H9 (cell line): ENCODE measurements around the gene TRAF3. TPM values are rescaled to one million over a fixed set of nuclear protein-coding genes. Genes with fewer than 3 reads are reported as not detected.

Experiments
- DNase-seq: peaks from one replicate; pipeline ENCODE4 v3.0.0-alpha.2; 2017
- H2AFZ ChIP-seq: one replicate; pipeline ENCODE4 v1.6.1; 2013; ENCODE audit warnings: mild to moderate bottlenecking, low read length, control low read depth, moderate library complexity
- H2AK5ac ChIP-seq: 2 replicates; pipeline ENCODE4 v1.6.1; 2013; ENCODE audit warnings: low read length, control low read depth, mixed read lengths; ENCODE audit not compliant: insufficient read length
- H2BK120ac ChIP-seq: one replicate; pipeline ENCODE4 v1.6.1; 2013; ENCODE audit warnings: low read depth, mild to moderate bottlenecking, low read length, control low read depth, inconsistent platforms; ENCODE audit not compliant: poor library complexity, severe bottlenecking
- H2BK12ac ChIP-seq: 2 replicates; pipeline ENCODE4 v1.6.1; 2013; ENCODE audit warnings: low read length, control low read depth, mixed read lengths, low read depth; ENCODE audit not compliant: insufficient read length
- H2BK15ac ChIP-seq: 2 replicates; pipeline ENCODE4 v1.6.1; 2013; ENCODE audit warnings: low read depth, low read length, control low read depth
- H2BK20ac ChIP-seq: one replicate; pipeline ENCODE4 v1.6.1; 2013; ENCODE audit warnings: low read depth, mild to moderate bottlenecking, low read length, control low read depth, inconsistent platforms; ENCODE audit not compliant: poor library complexity, severe bottlenecking
- H2BK5ac ChIP-seq: 2 replicates; pipeline ENCODE4 v1.6.1; 2013; ENCODE audit warnings: low read length, control low read depth, mixed read lengths; ENCODE audit not compliant: insufficient read length
- H3K14ac ChIP-seq: 2 replicates; pipeline ENCODE4 v1.6.1; 2013; ENCODE audit warnings: low read length, control low read depth; ENCODE audit not compliant: insufficient read depth
- H3K18ac ChIP-seq: 2 replicates; pipeline ENCODE4 v1.6.1; 2013; ENCODE audit warnings: low read depth, mild to moderate bottlenecking, mixed read lengths, low read length, control low read depth; ENCODE audit not compliant: insufficient read length
- H3K23ac ChIP-seq: 2 replicates; pipeline ENCODE4 v1.6.1; 2013; ENCODE audit warnings: low read length, control low read depth, mixed read lengths, low read depth; ENCODE audit not compliant: insufficient read length
- H3K23me2 ChIP-seq: 2 replicates; pipeline ENCODE4 v1.6.1; 2013; ENCODE audit warnings: low read depth, mild to moderate bottlenecking, mixed read lengths, low read length, control low read depth; ENCODE audit not compliant: insufficient read length, poor library complexity, severe bottlenecking
- H3K27ac ChIP-seq: 2 replicates; pipeline ENCODE4 v1.5.1; 2013; ENCODE audit warnings: low read length, control low read depth, mixed read lengths, low read depth; ENCODE audit not compliant: insufficient read length
- H3K27me3 ChIP-seq: 2 replicates; pipeline ENCODE4 v1.6.1; 2013; ENCODE audit warnings: low read length, control low read depth, inconsistent platforms; ENCODE audit not compliant: insufficient read depth
- H3K4ac ChIP-seq: 2 replicates; pipeline ENCODE4 v1.6.1; 2013; ENCODE audit warnings: low read depth, mild to moderate bottlenecking, control low read depth, inconsistent platforms, low read length, moderate library complexity
- H3K4me1 ChIP-seq: 2 replicates; pipeline ENCODE4 v1.6.1; 2013; ENCODE audit warnings: low read length, control low read depth, inconsistent platforms; ENCODE audit not compliant: insufficient read depth
- H3K4me2 ChIP-seq: 2 replicates; pipeline ENCODE4 v1.6.1; 2013; ENCODE audit warnings: low read length, control low read depth, mixed read lengths; ENCODE audit not compliant: insufficient read length, insufficient read depth
- H3K56ac ChIP-seq: 2 replicates; pipeline ENCODE4 v1.6.1; 2013; ENCODE audit warnings: low read depth, mild to moderate bottlenecking, mixed read lengths, low read length, control low read depth; ENCODE audit not compliant: insufficient read length
- H3K79me1 ChIP-seq: 2 replicates; pipeline ENCODE4 v1.6.1; 2013; ENCODE audit warnings: low read depth, mild to moderate bottlenecking, moderate library complexity, low read length, control low read depth, inconsistent platforms; ENCODE audit not compliant: insufficient read depth, poor library complexity, severe bottlenecking
- H3K79me2 ChIP-seq: 2 replicates; pipeline ENCODE4 v1.6.1; 2013; ENCODE audit warnings: low read length, control low read depth, inconsistent platforms; ENCODE audit not compliant: insufficient read depth
- H3K9ac ChIP-seq: 2 replicates; pipeline ENCODE4 v1.6.1; 2013; ENCODE audit warnings: low read length, control low read depth, mixed read lengths; ENCODE audit not compliant: insufficient read length; ENCODE audit errors: extremely low read depth
- H3K9me3 ChIP-seq: one replicate; pipeline ENCODE4 v1.6.1; 2013; ENCODE audit warnings: low read depth, low read length, inconsistent platforms; ENCODE audit not compliant: control insufficient read depth
- H3T11ph ChIP-seq: one replicate; pipeline ENCODE4 v1.6.1; 2013; ENCODE audit warnings: mild to moderate bottlenecking, low read length, control low read depth, inconsistent platforms
- H4K20me1 ChIP-seq: one replicate; pipeline ENCODE4 v1.6.1; 2013; ENCODE audit not compliant: control insufficient read depth, insufficient read length, insufficient read depth
- H4K5ac ChIP-seq: 2 replicates; pipeline ENCODE4 v1.6.1; 2013; ENCODE audit warnings: low read depth, mild to moderate bottlenecking, mixed read lengths, low read length, control low read depth; ENCODE audit not compliant: insufficient read length
- H4K8ac ChIP-seq: replicated peaks from 2 replicates; pipeline ENCODE4 v1.6.1; 2013; ENCODE audit warnings: low read length, control low read depth, mixed read lengths, low read depth; ENCODE audit not compliant: insufficient read length
- H4K91ac ChIP-seq: 2 replicates; pipeline ENCODE4 v1.6.1; 2013; ENCODE audit warnings: low read depth, mild to moderate bottlenecking, moderate library complexity, mixed read lengths, low read length, control low read depth; ENCODE audit not compliant: insufficient read length
- H3K27ac Mint-ChIP-seq, 3 experiments: 2 replicates in 2 of 3; 3 replicates in 1 of 3; pipeline ENCODE4 v1.8.0; 2020 to 2021; ENCODE audit warnings: mixed read lengths in 3 of 3, mild to moderate bottlenecking in 1 of 3, moderate library complexity in 1 of 3
- H3K27me3 Mint-ChIP-seq: 2 replicates; pipeline ENCODE4 v1.8.0; 2021; ENCODE audit warnings: low read depth, mild to moderate bottlenecking, moderate library complexity, mixed read lengths
- H3K36me3 Mint-ChIP-seq, 3 experiments: 2 replicates in 2 of 3; 3 replicates in 1 of 3; pipeline ENCODE4 v1.8.0; 2020 to 2021; ENCODE audit warnings: low read depth in 3 of 3, mixed read lengths in 3 of 3; ENCODE audit not compliant: insufficient read depth in 1 of 3
- H3K4me1 Mint-ChIP-seq, 2 experiments: 2 replicates each; pipeline ENCODE4 v1.8.0; 2020; ENCODE audit warnings: mixed read lengths in 2 of 2
- H3K4me3 Mint-ChIP-seq, 2 experiments: 2 replicates in 1 of 2; 3 replicates in 1 of 2; pipeline ENCODE4 v1.8.0; 2020 to 2021; ENCODE audit warnings: mild to moderate bottlenecking in 2 of 2, mixed read lengths in 2 of 2, moderate library complexity in 1 of 2
- H3K9me3 Mint-ChIP-seq, 2 experiments: 2 replicates in 1 of 2; 3 replicates in 1 of 2; pipeline ENCODE4 v1.8.0; 2020; ENCODE audit warnings: mild to moderate bottlenecking in 2 of 2, mixed read lengths in 2 of 2, moderate library complexity in 1 of 2
- WGBS: extraction: QIAGEN DNeasy Blood & Tissue Kit; methylation state at CpG from one replicate; pipeline ENCODE4 v1.1.7; 2013; ENCODE audit warnings: missing lambda C conversion rate, low lambda C conversion rate, mixed read lengths; ENCODE audit not compliant: insufficient read length; ENCODE audit errors: extremely low coverage; 5-methylcytosine and 5-hydroxymethylcytosine counted together
- total RNA-seq: library from RNA; stranded (reverse); gene quantifications from 2 replicates; pipeline ENCODE4 v1.2.1, GENCODE V29; 2021
- TF ChIP-seq, protein P1 (sequence below): fragments of 200-600 bp; sonication (generic); conservative IDR thresholded peaks from 3 replicates; pipeline ENCODE4 v1.8.0; 2021; ENCODE audit warnings: antibody characterized with exemption, mild to moderate bottlenecking

The TRAF3 gene
- total RNA-seq, 1 experiment from 2014 or later, result 9.6 TPM

DNA sequence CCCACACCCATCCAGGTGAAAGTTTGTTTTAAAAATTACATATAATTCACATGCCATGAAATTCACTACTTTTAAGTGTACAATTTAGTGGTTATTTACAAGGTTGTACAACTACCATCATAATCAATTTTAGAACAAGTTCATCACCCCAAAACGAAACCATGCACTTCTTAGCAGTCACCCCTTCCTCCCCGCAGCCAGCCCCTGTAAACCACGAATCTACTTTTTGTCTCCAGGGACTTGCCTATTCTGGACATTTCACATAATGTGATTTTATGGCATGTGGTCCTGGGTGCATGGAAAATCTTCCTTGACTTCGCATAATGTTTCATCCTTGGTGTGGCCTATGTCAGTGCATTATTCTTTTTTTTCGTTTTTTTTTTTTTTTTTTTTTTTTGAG is 19.2 kb upstream of the TRAF3 start:
- Histone ChIP-seq H3K79me1 (no peaks in the 10 kb centered on the region), H4K91ac (no peak overlapping the region), H2BK120ac (no peak overlapping the region), H2BK5ac (no peak overlapping the region), H3K14ac (no peak overlapping the region), H2AFZ (no peak overlapping the region), H3K79me2 (no peaks in the 10 kb centered on the region), H2BK15ac (no peak overlapping the region), H4K20me1 (no peaks in the 10 kb centered on the region), H3K27ac (no peak overlapping the region), H3K4me2 (no peak overlapping the region), H2AK5ac (no peak overlapping the region), H3K23me2 (no peaks in the 10 kb centered on the region), H3K9me3 (no peaks in the 10 kb centered on the region), H3K23ac (no peak overlapping the region), H3K4ac (no peak overlapping the region), H2BK12ac (no peak overlapping the region), H3K9ac (no peak overlapping the region), H3K18ac (no peak overlapping the region), H4K5ac (no peak overlapping the region), H3T11ph (no peak overlapping the region), H2BK20ac (no peak overlapping the region), H3K4me1 (0 out of 2 replicates have a peak, but pooled peaks cover 2% of the 10 kb centered on the region), H4K8ac (no peak overlapping the region), H3K27me3 (no peaks in the 10 kb centered on the region), H3K56ac (no peak overlapping the region)
- H3K4me3 Mint-ChIP-seq, result no peak overlapping the region
- no peaks in the 10 kb centered on the region for H3K9me3 Mint-ChIP-seq
- no peak overlapping the region for H3K27ac Mint-ChIP-seq
- TF ChIP-seq, protein P1, sequence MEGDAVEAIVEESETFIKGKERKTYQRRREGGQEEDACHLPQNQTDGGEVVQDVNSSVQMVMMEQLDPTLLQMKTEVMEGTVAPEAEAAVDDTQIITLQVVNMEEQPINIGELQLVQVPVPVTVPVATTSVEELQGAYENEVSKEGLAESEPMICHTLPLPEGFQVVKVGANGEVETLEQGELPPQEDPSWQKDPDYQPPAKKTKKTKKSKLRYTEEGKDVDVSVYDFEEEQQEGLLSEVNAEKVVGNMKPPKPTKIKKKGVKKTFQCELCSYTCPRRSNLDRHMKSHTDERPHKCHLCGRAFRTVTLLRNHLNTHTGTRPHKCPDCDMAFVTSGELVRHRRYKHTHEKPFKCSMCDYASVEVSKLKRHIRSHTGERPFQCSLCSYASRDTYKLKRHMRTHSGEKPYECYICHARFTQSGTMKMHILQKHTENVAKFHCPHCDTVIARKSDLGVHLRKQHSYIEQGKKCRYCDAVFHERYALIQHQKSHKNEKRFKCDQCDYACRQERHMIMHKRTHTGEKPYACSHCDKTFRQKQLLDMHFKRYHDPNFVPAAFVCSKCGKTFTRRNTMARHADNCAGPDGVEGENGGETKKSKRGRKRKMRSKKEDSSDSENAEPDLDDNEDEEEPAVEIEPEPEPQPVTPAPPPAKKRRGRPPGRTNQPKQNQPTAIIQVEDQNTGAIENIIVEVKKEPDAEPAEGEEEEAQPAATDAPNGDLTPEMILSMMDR, result no peak
- WGBS, result no CpG with 5 or more reads among the region's 5 CpGs
- H3K36me3 Mint-ChIP-seq, result peaks cover 0 to 2% (median 0%) of the 10 kb centered on the region in 3 experiments; a peak in 2 of 7 replicates
- peaks cover 26 to 30% of the 10 kb centered on the region in 2 experiments for H3K4me1 Mint-ChIP-seq
- peaks cover 4% of the 10 kb centered on the region for H3K27me3 Mint-ChIP-seq
- DNase-seq, result no peak
